Activated naive CD8-positive, alpha-beta T cell treated with anti-CD3 and anti-CD28 coated beads, Interleukin-2, amount 50 U/mL, for 16 hours (primary cell): ENCODE data around the gene NAP1L1.

Experiments
- DNase-seq: peaks from one replicate; pipeline ENCODE4 v3.0.0-alpha.2; 2020; ENCODE audit warnings: low read depth, low spot score

The NAP1L1 gene

DNA sequence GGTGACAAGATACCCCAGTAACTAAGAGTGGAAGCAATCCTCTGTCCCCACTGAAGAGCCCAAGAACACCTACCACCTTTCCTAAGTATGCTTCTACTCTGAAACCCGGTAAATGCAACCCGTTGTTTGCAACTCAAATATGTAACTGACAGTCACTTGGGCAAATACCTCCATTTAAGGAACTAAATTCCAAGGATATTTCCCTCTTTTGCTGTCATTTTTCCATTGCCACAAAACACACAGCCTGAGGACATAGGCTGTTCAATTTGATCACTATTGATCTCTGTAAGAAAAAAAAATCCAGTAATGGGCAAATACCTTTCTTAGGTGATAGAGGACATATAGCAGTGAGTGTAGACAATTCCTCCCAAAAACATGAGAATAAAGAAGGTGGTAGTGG is 46.3 kb downstream of the NAP1L1 start:
- DNase-seq: no peak

DNA sequence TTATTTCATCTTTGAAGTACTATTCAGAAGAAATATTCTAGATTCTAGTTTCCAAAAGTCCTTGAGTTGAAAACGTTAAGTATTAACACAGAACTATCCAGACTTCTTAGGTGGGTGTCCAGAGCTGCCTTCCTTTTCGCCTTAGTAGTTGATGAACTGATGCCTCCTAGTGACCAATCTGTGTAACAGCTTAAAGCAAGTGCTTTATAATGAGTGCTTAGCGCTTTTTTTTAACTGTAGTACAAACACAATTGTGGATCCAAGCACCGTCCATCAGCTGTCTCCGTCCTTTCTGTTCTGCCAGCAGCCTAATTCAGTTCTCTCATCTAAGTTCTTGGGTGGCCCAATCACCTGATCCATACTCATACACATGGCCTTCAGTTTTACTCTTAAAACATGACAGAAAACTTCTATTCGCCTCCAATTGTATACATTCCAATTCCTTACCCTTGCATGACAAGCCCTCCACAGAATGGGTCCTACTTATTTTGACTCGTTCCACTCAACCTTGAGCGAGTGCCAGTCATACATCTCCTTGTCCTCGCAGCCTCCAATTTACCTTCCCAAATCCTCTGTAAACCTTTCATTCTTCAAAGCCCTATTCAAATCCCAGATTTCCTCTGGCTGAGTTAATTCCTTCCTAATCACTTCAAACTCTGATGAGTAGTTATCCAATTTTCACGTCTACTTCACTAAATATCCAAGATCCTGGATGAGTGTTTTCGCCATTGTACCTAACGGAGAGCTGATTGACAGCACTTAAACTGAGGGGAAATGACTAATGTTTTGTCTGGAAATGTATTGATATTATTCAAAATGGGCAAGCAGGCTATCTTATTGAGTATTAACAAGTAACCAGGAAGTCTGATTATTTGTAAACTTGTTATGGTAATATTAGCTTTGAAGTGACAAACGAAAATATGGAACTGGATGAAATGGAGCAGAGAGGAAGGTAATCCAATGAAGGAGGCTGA is 47.1 kb downstream of the NAP1L1 start:
- no peak for DNase-seq

DNA sequence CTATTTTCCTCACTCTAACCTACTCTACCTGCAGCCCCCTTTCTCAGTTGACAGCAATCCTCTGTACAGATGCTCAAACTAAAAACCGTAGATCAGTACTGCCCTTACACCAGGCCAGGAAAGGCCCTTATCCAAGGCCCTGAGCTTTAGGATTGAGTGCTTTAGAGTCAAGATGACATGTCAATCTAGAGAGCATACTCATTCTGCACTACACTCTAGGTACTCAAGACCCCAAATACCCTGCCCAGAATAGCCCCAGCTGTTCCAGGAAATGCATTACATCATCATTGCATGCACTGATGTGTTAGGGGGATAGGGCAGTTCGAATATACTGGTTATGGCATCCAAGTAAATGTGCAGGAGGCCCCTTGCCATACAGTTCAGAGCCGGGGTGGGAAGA is 49.4 kb downstream of the NAP1L1 start:
- DNase-seq: no peak

DNA sequence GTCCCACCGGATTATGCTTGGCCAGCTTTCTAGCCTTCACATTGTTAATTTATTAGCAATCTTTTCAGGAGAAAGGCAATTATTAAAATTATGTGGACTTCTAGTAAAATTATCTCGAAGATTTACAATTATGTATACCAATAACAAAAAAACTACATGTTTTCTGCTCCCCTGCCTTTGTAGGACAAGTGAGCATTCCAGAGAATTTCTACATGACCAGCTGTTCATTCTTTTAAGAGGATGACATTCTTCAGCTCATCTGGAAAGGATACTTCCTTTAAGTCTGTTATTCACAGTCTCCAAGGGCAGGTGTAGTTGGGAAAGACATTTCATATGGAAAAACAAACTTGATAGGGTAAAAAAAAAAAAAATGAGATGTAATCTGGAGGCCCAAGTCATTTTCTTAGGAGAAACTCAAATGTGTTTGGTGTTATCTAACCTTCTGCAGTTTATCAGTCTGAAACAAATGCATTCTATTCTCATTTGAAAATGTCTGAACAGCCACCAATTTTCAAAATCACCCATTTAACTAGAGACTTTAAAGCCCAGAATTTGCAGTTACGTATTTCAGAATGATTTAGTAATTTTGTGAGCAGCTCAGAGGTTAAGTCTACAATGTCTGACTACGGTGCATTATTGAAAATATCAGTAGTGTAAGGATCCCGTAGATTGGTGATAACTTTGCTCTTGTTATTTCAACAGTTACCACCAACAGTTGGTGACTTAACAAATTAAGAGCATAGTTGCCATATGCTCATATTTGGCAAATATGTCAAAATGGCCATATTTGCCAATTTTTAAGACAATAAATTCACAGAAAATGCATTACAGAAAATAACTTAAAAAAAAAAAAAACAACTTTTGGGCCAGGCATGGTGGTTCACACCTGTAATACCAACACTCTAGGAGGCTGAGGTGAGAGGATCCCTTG is 51.1 kb downstream of the NAP1L1 start:
- no peak for DNase-seq

DNA sequence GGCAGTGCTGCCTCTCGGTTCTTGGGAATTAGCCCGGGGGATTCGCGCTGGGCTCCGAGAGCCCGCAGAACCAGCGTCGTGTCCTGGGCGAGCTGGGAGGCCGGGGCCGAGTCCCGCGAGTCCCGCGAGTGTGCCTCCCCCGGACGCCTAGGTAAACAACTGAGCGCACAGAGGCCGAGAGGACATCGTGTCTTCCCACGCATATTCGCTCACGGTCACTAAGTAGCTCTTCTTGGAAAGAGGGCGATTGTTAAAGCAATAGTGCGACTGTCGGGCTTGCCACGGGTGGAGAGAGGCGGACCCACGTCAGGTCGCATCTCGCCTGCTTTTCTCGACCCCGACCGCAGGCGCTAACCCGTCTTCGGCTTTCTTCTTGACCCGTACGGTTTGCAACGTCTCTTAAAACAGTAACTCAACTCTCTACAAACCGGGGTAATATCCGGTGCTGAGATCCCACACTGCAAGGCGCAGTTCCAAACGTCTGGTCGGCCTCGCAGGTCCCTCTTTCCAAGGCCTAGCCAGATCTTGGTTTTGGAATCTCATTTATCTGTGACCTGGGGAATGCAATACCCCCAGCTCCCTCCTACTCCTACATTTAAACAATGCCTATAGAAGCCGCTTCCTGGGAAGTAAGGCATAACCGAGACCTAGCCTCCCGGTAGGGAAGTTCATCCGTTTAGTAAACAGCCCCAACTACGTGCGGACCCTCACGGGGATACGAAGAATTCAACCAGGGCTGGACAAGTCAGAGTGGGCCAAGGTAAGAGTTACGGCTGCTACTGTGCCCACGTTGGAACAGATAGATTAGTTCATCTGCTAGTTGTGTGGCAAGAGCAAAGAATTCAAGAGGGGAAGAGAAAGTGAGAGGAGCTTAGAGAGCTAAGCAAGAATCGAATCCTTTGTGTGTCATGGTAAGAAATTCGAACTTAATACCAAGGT is 52.2 kb downstream of the NAP1L1 start:
- no peak for DNase-seq

DNA sequence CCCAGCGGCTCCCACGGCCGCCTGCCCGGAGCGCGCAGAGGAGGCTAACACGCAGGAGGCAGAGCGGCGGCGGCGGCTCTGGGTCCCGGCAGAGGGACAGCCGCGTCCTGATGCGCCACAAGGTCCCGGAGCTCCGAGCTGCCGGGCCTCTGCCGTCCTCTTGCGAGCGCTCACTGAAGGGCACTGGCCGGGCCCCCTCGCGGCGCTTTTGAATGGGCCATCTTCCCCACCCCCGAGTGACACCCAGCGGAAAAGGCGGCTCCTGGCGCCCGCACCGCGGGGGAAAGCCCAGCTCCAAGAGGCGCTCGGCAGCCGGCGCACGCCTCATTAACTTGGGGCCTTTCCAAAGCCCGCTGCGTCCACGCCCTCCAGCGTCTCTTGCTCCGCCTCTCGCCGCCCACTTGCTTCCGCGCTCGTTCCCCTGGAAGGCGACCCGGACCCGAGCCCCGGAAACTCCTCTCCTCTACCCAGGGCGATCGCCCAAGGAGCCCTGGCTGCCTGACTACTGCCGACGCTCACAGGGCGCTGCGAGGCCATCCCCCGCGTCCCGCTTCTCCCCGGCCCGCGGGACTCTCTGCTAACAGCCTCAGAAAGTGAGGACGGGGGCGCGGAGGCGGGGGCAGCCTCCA is 53.0 kb downstream of the NAP1L1 start, which contains the start of gene PHLDA1:
TSS of gene PHLDA1 (minus strand) at position 363 of the 629 bp plus-strand sequence.
- DNase-seq: peak; percentile 91

DNA sequence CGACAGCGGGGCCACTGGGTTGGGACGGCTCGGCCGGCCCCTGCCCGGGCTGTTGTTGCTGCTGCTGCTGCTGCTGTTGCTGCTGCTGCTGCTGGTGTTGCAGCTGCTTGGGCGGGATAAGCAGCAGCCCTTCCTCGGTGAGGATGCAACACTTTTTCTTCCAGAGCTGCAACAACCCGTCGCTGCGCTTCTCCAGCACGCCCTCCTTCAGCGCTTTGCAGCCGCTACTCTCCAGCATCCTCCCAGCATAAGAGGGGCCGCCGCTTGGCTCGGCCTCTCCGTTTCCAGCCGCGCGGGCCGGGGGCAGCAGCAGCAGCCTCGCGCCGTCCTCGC is 53.4 kb downstream of the NAP1L1 start:
- DNase-seq: no peak

DNA sequence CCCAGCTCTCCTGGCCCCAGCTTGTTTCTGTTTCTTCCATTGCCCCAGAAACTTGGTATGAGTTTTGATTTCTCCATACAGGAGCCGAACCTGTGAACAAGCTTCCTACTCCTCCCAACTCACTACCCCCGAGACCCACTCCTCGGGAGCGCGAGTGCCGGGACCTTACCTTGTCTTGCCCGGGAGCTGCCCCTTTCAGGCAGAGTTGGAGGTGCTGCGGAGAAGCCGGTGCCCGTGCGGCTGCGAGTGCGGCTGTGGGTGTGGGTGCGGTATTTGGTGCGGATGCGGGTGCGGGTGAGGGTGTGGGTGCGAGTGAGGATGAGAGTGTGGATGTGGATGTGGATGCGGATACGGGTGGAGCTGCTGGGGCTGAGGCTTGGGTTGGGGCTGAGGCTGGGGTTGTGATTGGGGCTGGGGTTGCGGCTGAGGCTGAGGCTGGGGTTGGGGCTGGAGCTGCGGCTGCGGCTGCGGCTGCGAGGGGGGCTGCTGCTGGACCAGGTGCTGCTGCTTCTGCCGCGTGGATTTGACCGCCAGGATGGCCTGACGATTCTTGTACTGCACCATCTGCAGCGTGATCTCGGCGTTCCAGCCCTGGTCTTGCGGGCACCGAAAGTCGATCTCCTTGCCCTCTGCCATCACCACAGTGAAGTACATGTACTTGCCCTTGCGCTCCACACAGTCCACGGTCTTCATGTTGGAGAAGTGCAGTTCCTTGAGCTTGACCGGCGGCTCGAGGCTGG is 54.0 kb downstream of the NAP1L1 start:
- no peak for DNase-seq

DNA sequence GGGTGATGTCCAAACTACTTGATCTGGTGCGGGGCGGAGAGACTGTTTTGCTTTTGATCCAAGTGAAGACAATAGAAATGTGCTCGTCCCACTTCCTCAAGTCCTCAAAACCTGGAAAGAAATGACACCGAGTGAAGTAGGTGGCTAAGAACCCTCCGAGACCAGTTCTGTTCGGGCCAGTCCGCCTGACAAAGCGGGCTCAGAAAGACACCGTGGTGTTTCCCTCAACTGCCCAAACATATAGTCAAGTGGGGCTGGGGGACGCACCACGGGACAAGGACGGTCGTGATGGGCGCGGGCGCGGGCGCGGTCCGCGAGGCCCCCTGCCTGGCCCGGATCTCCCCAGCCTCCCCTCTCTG is 54.5 kb downstream of the NAP1L1 start:
- no peak for DNase-seq

DNA sequence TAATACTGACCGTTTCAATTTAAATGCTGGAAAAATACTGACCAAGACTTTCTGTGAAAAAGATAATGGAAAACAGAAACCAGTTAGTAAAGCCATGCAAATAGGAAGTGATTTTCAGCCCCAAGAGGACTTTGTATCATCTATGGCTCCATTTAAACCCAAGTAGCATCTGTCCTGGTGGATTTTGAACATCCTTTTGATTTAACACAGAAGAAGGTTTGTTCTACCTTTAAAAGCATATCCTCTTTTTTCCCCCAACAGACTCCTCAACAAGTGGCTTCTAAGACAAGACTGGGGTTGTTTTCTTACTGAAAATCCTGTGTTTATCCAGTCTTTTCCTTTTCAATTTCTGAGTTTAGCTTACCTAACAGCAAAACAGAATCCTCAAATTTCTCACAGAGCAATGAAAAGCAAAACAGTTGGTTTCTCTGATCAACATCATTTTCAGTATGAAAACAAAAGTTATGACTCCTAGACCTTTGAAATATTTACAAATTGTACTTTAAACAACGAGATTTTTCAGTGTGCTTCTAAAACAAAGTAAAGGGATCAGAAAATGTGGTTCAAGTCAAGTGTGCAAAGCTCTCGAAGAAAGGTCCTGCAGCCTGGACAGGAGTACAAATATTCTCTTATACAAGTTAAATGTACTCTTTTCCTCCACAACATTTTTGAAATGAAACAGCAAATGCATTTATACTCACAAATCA is 55.8 kb downstream of the NAP1L1 start:
- DNase-seq: no peak

DNA sequence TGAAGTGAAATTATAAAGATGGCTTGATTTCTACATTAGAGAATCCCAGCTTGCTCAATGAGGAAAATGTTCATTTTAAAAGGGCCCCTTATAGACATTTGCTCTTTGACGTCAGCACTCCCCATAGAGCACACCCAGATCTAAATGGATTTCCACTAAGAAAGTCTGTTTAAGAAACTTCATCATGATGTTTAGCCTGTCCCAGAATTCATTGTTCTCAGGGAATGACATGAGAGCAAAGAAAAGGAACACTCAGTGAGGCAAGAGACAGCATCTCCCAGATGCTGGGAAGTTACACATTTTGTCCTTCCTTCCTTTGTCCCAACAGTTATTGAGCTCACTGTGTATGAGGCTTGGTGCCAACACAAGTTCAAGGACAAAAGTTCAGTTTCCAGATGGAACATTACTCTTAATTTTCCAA is 57.8 kb downstream of the NAP1L1 start:
- DNase-seq: no peak

DNA sequence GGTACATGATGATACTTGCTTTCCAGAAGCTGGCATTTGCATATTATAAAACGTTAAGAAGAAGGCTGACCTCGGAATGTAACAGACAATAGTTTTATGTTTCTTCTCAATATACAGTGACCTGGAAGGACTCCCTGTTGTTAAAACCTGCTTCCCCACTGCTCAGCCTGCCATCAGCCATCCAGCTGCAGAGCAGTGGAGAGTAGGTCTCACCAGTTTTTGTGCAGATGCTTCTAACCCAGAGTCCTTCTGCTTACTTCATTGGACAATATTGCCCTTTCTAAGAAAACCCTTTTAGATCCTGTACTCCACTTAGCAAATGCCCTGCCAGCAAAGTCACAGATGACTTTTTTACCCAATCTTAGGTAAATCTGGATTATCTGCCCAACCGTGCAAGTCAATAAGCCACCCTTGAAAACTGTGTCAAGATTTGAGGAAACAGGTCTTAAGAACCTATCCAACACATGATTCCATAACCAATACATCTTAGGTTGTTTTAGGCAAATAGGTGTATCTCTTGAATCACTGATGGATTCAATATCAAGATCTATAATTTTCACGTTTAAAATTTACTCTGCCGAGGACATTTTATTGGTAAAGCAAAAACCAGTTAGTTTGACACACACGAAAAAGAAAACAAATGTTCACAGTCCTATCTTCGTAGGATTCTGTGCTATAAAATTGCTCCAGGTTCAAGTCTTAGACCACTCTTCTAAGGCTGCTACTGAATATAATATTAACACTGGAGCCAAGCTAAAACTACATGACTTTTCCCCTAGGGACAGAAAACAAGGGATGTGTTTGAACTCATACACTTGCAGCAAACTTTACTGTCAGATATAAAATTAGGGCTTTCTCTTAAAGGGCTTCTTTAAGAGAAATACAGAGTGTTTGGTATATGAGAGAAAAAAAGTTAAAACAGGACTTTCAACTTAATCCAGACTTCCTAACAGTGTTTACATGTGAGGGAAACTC is 58.6 kb downstream of the NAP1L1 start:
- DNase-seq: no peak

DNA sequence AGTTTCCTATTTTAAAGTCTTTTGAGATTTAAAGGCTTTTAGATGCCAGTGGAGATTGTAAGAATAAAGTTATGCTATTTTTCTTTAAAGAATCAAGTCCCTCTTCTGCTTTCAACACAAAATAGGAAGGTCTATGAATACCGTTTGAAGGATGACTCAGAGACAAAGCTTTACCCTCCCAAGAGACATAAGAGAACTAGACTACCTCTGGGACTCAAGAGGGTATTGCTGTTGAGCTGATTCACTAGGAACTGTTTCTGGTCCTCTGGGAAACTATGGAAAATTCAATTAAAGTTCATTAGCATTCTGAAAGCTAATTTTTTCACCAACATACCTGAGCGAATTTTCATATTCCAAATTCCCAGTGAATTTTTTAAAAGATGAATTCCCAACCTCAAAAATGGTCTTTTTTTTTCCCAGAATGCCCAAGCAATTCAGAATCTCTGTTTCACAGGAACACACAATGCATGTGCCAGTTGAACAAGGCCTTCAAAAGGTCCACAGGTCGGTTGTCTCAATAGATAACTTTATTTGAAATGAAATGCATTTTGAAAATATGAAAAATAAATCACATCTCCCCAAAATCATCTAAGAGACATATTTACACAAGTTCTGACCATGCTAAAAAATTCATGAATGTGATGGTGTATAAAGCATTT is 59.4 kb downstream of the NAP1L1 start:
- no peak for DNase-seq

DNA sequence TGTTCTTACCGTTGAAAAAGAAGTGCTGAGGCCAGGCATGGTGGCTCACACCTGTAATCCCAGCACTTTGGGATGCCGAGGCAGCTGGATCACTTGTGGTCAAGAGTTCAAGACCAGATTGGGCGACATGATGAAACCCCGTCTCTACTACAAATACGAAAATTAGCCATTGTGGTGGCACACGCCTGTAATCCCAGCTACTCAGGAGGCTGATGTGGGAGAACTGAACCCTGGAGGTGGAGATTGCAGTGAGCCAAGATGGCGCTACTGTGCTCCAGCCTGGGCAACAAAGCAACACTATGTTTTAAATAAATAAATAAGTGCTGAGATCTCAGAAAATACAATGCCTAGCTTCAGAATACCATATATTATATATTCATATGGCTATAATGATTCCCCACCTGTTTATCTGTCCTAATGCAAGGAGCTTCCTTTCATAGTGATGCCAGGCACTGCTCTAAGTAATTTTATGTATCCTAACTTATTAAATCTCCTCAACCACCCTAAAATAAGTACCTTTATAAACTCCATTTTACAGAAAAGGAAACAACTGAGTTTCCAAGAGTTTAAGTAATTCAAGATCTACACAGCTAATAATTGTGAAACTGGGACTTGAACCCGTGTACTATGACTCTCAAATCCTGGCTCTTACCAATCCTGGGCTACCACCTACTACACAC is 60.2 kb downstream of the NAP1L1 start:
- DNase-seq: no peak

DNA sequence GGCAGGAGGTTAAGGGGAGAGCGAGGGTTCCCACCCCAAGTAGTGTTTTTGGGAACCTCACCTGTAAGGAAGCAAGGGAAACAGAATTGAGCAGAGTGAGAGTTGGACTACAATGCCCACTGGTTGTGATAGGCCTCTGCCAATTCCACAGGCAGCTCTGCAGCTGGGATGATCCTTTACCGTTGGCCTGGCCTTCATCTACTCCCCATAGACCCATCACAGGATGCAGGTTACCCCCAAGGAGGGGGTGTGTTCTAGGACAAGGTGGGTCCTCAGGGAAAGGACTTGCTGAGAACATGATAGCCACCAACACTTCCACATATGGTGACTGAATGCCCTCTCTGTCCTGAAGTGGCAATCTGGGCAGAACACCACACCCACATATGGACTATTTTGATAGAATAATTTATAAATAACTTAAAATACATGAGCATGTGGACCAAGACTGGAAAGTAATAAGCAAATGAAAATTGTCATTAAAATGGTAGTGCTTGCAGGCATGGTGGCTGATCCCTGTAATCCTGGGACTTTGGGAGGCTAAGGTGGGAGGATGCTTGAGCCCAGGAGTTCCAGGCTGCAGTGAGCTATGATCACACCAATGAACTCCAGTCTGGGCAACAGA is 61.3 kb downstream of the NAP1L1 start:
- DNase-seq: no peak

DNA sequence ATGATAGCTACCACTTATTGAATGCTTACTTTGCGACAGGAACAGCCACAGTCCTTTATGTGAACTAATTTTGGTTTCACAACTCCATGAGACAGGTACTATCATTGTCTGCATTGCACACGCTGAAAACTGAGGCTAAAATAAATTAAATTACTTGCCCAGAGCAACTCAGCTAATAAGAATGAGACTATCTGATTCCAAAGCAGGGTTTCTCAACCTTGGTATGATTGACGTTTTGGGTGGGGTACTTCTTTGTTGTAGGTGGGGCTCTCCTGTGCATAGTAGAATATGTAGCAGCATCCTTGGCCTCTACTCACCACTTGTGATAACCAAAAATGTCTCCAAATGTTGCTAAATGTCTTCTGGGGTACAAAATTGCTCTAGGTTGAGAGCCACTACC is 62.0 kb downstream of the NAP1L1 start:
- DNase-seq: no peak
